Measurements from ENCODE around the gene NEURL1B. TPM values are rescaled to one million over a fixed set of nuclear protein-coding genes. Genes with fewer than 3 reads are reported as not detected.

Gene NEURL1B
- polyA plus RNA-seq, 3 donors: 14.7 to 17.4 (median 14.8) TPM

- DNase-seq (ENCODE audit: extremely low read depth in 1 of 11, low read depth in 9 of 11, low spot score in 4 of 11): no peak
Measured at GRCh38 chr5:172732201-172732865, 91.3 kb downstream of the NEURL1B start.

- peak in 5 of 11 donors; percentile 50 to 74 (median 71) for DNase-seq (ENCODE audit: extremely low read depth in 1 of 11, low read depth in 9 of 11, low spot score in 4 of 11)
Measured at GRCh38 chr5:172733131-172733973, 92.3 kb downstream of the NEURL1B start.

GRCh38 chr5:172733974-172734346 is 92.9 kb downstream of the NEURL1B start:
- DNase-seq (ENCODE audit: extremely low read depth in 1 of 11, low read depth in 9 of 11, low spot score in 4 of 11): no peak

GRCh38 chr5:172735141-172735831 is 94.2 kb downstream of the NEURL1B start:
- DNase-seq (ENCODE audit: extremely low read depth in 1 of 11, low read depth in 9 of 11, low spot score in 4 of 11): no peak

- DNase-seq (ENCODE audit: extremely low read depth in 1 of 11, low read depth in 9 of 11, low spot score in 4 of 11): no peak
Measured at GRCh38 chr5:172736508-172737135, 95.6 kb downstream of the NEURL1B start.

GRCh38 chr5:172739375-172739774 is 98.3 kb downstream of the NEURL1B start:
- no peak for DNase-seq (ENCODE audit: extremely low read depth in 1 of 11, low read depth in 9 of 11, low spot score in 4 of 11)

- no peak for DNase-seq (ENCODE audit: extremely low read depth in 1 of 11, low read depth in 9 of 11, low spot score in 4 of 11)
Measured at GRCh38 chr5:172740428-172741205, 99.6 kb downstream of the NEURL1B start.

Other genes starting within 250 kb of the NEURL1B start
- gene SH3PXD2B, start 186.7 kb upstream of the NEURL1B start, polyA plus RNA-seq (ENCODE audit: insufficient read length in 3 of 3): 10 to 100 TPM; 24.8 to 37.7 (median 35.0) TPM
- gene DUSP1, start 129.9 kb downstream of the NEURL1B start, polyA plus RNA-seq (ENCODE audit: insufficient read length in 3 of 3): 100 to 1,000 TPM in 1 of 3 donors, 10 to 100 TPM in 2; 53.9 to 115 (median 86.6) TPM
- gene ERGIC1, start 193.0 kb downstream of the NEURL1B start, polyA plus RNA-seq (ENCODE audit: insufficient read length in 3 of 3): 100 to 1,000 TPM; 106 to 124 (median 112) TPM